ENCODE results near the gene CYP2C18. TPM values are rescaled to one million over a fixed set of nuclear protein-coding genes. Genes with fewer than 3 reads are reported as not detected.

The CYP2C18 gene
- total and polyA plus RNA-seq, 4 experiments from 2014 or later = not detected

DNA sequence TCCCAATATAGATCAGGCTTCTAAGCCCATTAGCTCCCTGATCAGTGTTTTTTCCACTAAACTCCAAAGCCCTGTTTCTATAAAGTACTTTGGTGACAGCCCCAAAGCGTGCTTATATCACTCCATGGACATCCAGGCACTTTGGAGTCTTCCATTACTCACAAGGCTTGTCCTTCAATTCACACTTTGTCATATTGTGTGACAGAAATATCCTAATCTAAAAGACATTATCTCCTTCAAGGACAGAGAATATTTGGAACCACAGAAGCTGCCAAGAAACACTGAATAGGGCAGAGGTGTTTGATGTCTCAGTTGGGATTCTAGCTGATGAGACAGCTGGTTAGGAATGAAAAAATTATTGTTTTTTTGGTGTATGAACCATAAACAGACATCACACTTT lies 97.3 kb downstream of the CYP2C18 start:
- no peaks in the 10 kb centered on the region for H3K27me3 ChIP-seq (ENCODE audit: insufficient read depth, low read length)
- H3K4me1 ChIP-seq (ENCODE audit: insufficient read depth, low read length) = no peaks in the 10 kb centered on the region
- H3K27ac ChIP-seq (ENCODE audit: low read depth, low read length) = no peak overlapping the region
- no peaks in the 10 kb centered on the region for H3K9me3 ChIP-seq (ENCODE audit: control insufficient read depth in 1 of 2, low read length in 2 of 2)
- no peaks in the 10 kb centered on the region for H3K4me1 Mint-ChIP-seq
- intact Hi-C loops (cut with micrococcal nuclease) = no loop called here
- POLR2A ChIA-PET (ENCODE audit: partially characterized antibody) = no interaction called here
- no peak overlapping the region for H3K4me3 Mint-ChIP-seq
- no peak for DNase-seq
- no peaks in the 10 kb centered on the region for H3K27me3 Mint-ChIP-seq
- no peak overlapping the region for H3K27ac Mint-ChIP-seq
- H3K4me3 ChIP-seq (ENCODE audit: low read length in 2 of 2) = no peak overlapping the region
- no peaks in the 10 kb centered on the region for H3K36me3 Mint-ChIP-seq
- no peaks in the 10 kb centered on the region for H3K36me3 ChIP-seq (ENCODE audit: insufficient read depth, low read length)
- CTCF ChIA-PET (ENCODE audit: partially characterized antibody) = no interaction called here
- H3K9me3 Mint-ChIP-seq = peaks cover 0 to 7% (median 2%) of the 10 kb centered on the region in 8 donors

DNA sequence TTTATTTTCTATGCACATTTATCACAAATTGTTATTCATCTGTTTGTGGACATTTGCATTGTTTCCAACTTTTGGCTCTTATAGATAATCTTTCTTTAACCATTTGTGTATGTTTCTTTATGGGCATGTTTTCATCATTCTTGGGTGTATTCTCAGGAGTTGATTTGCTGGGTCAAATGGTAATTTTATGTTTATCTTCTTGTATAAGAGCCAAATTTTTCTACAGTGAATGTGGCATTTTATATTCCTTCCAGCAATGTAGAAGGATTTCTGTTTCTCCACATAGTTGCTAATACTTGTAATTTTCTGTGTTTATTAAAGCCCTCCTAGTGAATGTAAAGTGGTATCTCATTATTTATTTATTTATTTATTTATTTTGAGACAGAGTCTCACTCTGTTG lies 100.7 kb downstream of the CYP2C18 start:
- H3K4me1 ChIP-seq (ENCODE audit: insufficient read depth, low read length) = no peaks in the 10 kb centered on the region
- Mint-ChIP-seq H3K36me3 (no peaks in the 10 kb centered on the region), H3K4me3 (no peak overlapping the region), H3K27me3 (no peaks in the 10 kb centered on the region), H3K9me3 (peaks cover 0 to 11% (median 2%) of the 10 kb centered on the region in 8 donors), H3K27ac (no peak overlapping the region), H3K4me1 (no peaks in the 10 kb centered on the region)
- intact Hi-C loops (cut with micrococcal nuclease) = no loop called here
- H3K9me3 ChIP-seq (ENCODE audit: control insufficient read depth in 1 of 2, low read length in 2 of 2) = no peaks in the 10 kb centered on the region
- no peak overlapping the region for H3K4me3 ChIP-seq (ENCODE audit: low read length in 2 of 2)
- ChIA-PET CTCF (ENCODE audit: partially characterized antibody) (no interaction called here), POLR2A (ENCODE audit: partially characterized antibody) (no interaction called here)
- DNase-seq = no peak
- no peaks in the 10 kb centered on the region for H3K36me3 ChIP-seq (ENCODE audit: insufficient read depth, low read length)
- no peak overlapping the region for H3K27ac ChIP-seq (ENCODE audit: low read depth, low read length)
- H3K27me3 ChIP-seq (ENCODE audit: insufficient read depth, low read length) = no peaks in the 10 kb centered on the region

DNA sequence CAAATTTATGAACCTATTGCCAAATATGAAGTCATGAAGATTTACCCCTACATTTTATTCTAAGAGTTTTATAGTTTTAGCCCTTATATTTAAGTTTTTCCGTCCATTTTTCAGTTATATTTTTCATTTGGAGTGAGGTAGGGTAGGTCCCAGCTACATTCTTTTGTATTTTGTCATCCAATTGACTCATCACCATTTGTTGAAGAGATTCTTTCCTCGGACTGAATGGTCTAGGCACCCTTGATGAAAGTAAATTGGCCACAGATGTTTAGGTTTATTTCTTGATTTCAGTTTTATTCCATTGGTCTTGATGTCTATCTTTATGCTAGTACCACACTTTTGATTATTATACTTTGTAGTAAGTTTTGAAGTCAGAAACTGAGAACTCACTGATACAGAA lies 101.7 kb downstream of the CYP2C18 start:
- Mint-ChIP-seq H3K27ac (no peak overlapping the region), H3K4me3 (no peak overlapping the region), H3K4me1 (no peaks in the 10 kb centered on the region), H3K9me3 (peaks cover 0 to 9% (median 3%) of the 10 kb centered on the region in 8 donors), H3K36me3 (no peaks in the 10 kb centered on the region), H3K27me3 (no peaks in the 10 kb centered on the region)
- Histone ChIP-seq H3K36me3 (ENCODE audit: insufficient read depth, low read length) (no peaks in the 10 kb centered on the region), H3K4me3 (ENCODE audit: low read length in 2 of 2) (no peak overlapping the region), H3K4me1 (ENCODE audit: insufficient read depth, low read length) (no peaks in the 10 kb centered on the region), H3K27ac (ENCODE audit: low read depth, low read length) (no peak overlapping the region), H3K27me3 (ENCODE audit: insufficient read depth, low read length) (no peaks in the 10 kb centered on the region), H3K9me3 (ENCODE audit: control insufficient read depth in 1 of 2, low read length in 2 of 2) (no peaks in the 10 kb centered on the region)
- CTCF ChIA-PET (ENCODE audit: partially characterized antibody) = no interaction called here
- DNase-seq = no peak
- intact Hi-C loops (cut with micrococcal nuclease) = no loop called here
- POLR2A ChIA-PET (ENCODE audit: partially characterized antibody) = no interaction called here

Other genes with a start within 250 kb of the CYP2C18 start
- gene HELLS, start 137.9 kb upstream of the CYP2C18 start, total RNA-seq = 10 to 100 TPM; 14.4 to 16.3 TPM
- 10 to 100 TPM in 1 of 2 donors, 1 to 10 TPM in 1; 3.0 to 11.8 TPM for gene HELLS, start 137.9 kb upstream of the CYP2C18 start, polyA plus RNA-seq
- under 1 TPM in 1 of 2 experiments, not detected in 1; 0.22 TPM for gene CYP2C19, start 79.0 kb downstream of the CYP2C18 start, total RNA-seq
- gene CYP2C19, start 79.0 kb downstream of the CYP2C18 start, polyA plus RNA-seq = not detected